SK-N-SH (cell line): Measurements from ENCODE around the gene SCAI.

ENCODE experiments used
- CTCF ChIP-seq: fragments of 200-600 bp; sonication (generic); IDR thresholded peaks from 2 replicates; pipeline ENCODE4 v1.6.1; 2017; ENCODE audit warnings: antibody characterized with exemption, mild to moderate bottlenecking, moderate library complexity
- EP300 ChIP-seq, 2 experiments: IDR thresholded peaks; 2 replicates each; pipeline versions ENCODE4 v1.4.0 to v1.6.1; 2012; ENCODE audit warnings: borderline replicate concordance in 1 of 2, low read depth in 1 of 2, low read length in 1 of 2
- EZH2phosphoT487 ChIP-seq: fragments of 200-600 bp; sonication (generic); IDR thresholded peaks from 2 replicates; pipeline ENCODE4 v1.6.1; 2017; ENCODE audit warnings: low read depth, mixed run types, mild to moderate bottlenecking, antibody characterized with exemption, moderate library complexity, borderline replicate concordance
- FOXJ3 ChIP-seq: sonication (generic); formaldehyde crosslinking; IDR thresholded peaks from 2 replicates; pipeline ENCODE4 v1.5.1; 2020; ENCODE audit warnings: mild to moderate bottlenecking, missing genetic modification reagents
- GABPA ChIP-seq: IDR thresholded peaks from 2 replicates; pipeline ENCODE4 v1.4.0; 2012; ENCODE audit warnings: low read depth, mild to moderate bottlenecking
- MAX ChIP-seq: IDR thresholded peaks from 2 replicates; pipeline ENCODE4 v1.4.0; 2012; ENCODE audit warnings: low read depth
- MXI1 ChIP-seq: IDR thresholded peaks from 2 replicates; pipeline ENCODE4 v1.6.1; 2012; ENCODE audit warnings: mild to moderate bottlenecking, low read depth, low read length, improper control_type of control experiment
- SMC3 ChIP-seq: IDR thresholded peaks from 2 replicates; pipeline ENCODE4 v1.6.1; 2012; ENCODE audit warnings: low read depth, low read length, improper control_type of control experiment
- TAF1 ChIP-seq: IDR thresholded peaks from 2 replicates; pipeline ENCODE4 v1.6.1; 2012; ENCODE audit warnings: low read depth, mild to moderate bottlenecking, low read length, moderate library complexity, borderline replicate concordance

DNA sequence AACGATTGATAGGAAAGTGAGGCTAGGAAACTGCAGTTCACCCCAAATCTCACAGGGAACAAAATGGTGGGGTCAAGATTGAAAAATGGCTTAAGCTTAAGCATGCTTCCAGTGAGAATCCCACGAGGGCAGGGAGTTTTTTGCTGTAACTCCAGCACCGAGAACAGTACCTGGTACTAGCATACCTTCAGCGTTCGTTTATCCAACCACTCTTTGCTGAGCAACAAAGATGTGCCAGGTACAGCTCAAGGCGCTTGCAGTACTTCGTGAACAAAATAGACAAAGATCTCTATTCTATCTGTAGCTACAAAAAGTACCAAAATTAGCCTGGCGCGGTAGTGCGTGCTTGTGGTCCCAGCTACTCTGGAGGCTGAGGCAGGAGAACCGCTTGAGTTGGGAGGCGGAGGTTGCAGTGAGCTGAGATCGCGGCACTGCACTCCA, 47.1 kb upstream of the SCAI start:
- no peak for TF ChIP-seq CTCF
- no peak for TF ChIP-seq FOXJ3
- no peak for TF ChIP-seq TAF1
- no peak for TF ChIP-seq EP300 (IDR thresholded peaks at IDR 0.05; ENCODE audit: borderline replicate concordance in 1 of 2, low read depth in 1 of 2, low read length in 1 of 2)
- no peak for TF ChIP-seq SMC3
- no peak for TF ChIP-seq MAX
- no peak for TF ChIP-seq GABPA
- no peak for TF ChIP-seq MXI1
- TF ChIP-seq EZH2phosphoT487: no peak
